HAP-1 (cell line): Measurements from ENCODE around the gene PHF21A.

ENCODE experiments used
- DNase-seq, 2 experiments: peaks; one replicate each; pipeline ENCODE4 v3.0.0-alpha.2; 2016 to 2020; ENCODE audit warnings: low spot score in 2 of 2
- H3K27me3 ChIP-seq: fragments of 250-450 bp; sonication (Bioruptor Pico); 2 replicates; pipeline ENCODE4 v1.5.1; 2020; ENCODE audit warnings: low read depth, mild to moderate bottlenecking, moderate library complexity
- H3K36me3 ChIP-seq: fragments of 250-450 bp; sonication (Bioruptor Pico); replicated peaks from 2 replicates; pipeline ENCODE4 v1.5.1; 2020; ENCODE audit warnings: mild to moderate bottlenecking
- H3K4me1 ChIP-seq: fragments of 250-450 bp; sonication (Bioruptor Pico); 2 replicates; pipeline ENCODE4 v1.5.1; 2020; ENCODE audit warnings: mild to moderate bottlenecking
- H3K4me3 ChIP-seq: fragments of 250-450 bp; sonication (Bioruptor Pico); 2 replicates; pipeline ENCODE4 v1.5.1; 2020; ENCODE audit warnings: mild to moderate bottlenecking, moderate library complexity
- H3K9me3 ChIP-seq: fragments of 250-450 bp; sonication (Bioruptor Pico); 2 replicates; pipeline ENCODE4 v1.5.1; 2020; ENCODE audit warnings: mild to moderate bottlenecking, moderate library complexity
- in situ Hi-C: fragments of 300-500 bp; cut with MboI; formaldehyde crosslinking; loops from 3 replicates; pipeline ENCODE4 v1.14.3; 2020; ENCODE audit warnings: low sequenced_read_pairs, inconsistent platforms, mixed read lengths

The PHF21A gene

GRCh38 chr11:45887587-45887986 lies 233.7 kb downstream of the PHF21A start:
- Histone ChIP-seq H3K27me3 (no peaks in the 10 kb centered on the region), H3K36me3 (no peaks in the 10 kb centered on the region), H3K9me3 (no peaks in the 10 kb centered on the region), H3K4me3 (no peak overlapping the region), H3K4me1 (no peaks in the 10 kb centered on the region; the same call in 1 of the 2 replicates)
- no peak for DNase-seq
- in situ Hi-C loops = no loop called here

GRCh38 chr11:45886816-45887520 lies 234.3 kb downstream of the PHF21A start:
- no peaks in the 10 kb centered on the region; the same call in 1 of the 2 replicates for H3K4me1 ChIP-seq
- no peak overlapping the region for H3K4me3 ChIP-seq
- H3K36me3 ChIP-seq = peaks cover under 1% of the 10 kb centered on the region; the same call in 1 of the 2 replicates
- H3K9me3 ChIP-seq = no peaks in the 10 kb centered on the region
- no peak for DNase-seq
- H3K27me3 ChIP-seq = no peaks in the 10 kb centered on the region
- in situ Hi-C loops = no loop called here

- no peaks in the 10 kb centered on the region for H3K9me3 ChIP-seq
- peaks cover 5% of the 10 kb centered on the region; the same call in 1 of the 2 replicates for H3K36me3 ChIP-seq
- no peaks in the 10 kb centered on the region for H3K27me3 ChIP-seq
- no peaks in the 10 kb centered on the region; the same call in 1 of the 2 replicates for H3K4me1 ChIP-seq
- in situ Hi-C loops = no loop called here
- peak overlapping the region; percentile 38 for H3K4me3 ChIP-seq
- DNase-seq = no peak
These were observed 235.1 kb downstream of the PHF21A start for GRCh38 chr11:45885921-45886721.

GRCh38 chr11:45885274-45885920 lies 235.9 kb downstream of the PHF21A start, which contains the start of gene MAPK8IP1:
TSS of gene MAPK8IP1 (plus strand) at chr11:45885651. CDS start at chr11:45885821, 170 bp downstream.
- in situ Hi-C loops = no loop called here
- H3K4me1 ChIP-seq = no peaks in the 10 kb centered on the region; the same call in 1 of the 2 replicates
- no peaks in the 10 kb centered on the region for H3K9me3 ChIP-seq
- peak within 1 kb of the TSS; percentile 38 for H3K4me3 ChIP-seq
- peak; percentile 52 to 78 for DNase-seq
- H3K36me3 ChIP-seq = peaks cover 5% of the 10 kb centered on the region; the same call in 1 of the 2 replicates
- no peaks in the 10 kb centered on the region for H3K27me3 ChIP-seq

GRCh38 chr11:45884596-45885185 lies 236.6 kb downstream of the PHF21A start:
- no peak for DNase-seq
- Histone ChIP-seq H3K9me3 (no peaks in the 10 kb centered on the region), H3K36me3 (peaks cover 5% of the 10 kb centered on the region; the same call in 1 of the 2 replicates), H3K4me3 (0 out of 2 replicates have a peak overlapping the region, but pooled peaks have one; percentile 8), H3K27me3 (no peaks in the 10 kb centered on the region), H3K4me1 (no peaks in the 10 kb centered on the region; the same call in 1 of the 2 replicates)
- in situ Hi-C loops = no loop called here
